GM19324 (cell line): ENCODE data around the gene C1orf141.
"Not testable (repeated sequence)": the region's sequence is repeated elsewhere in the genome, so short reads cannot be mapped to it uniquely, and the experiment has no call there.

ENCODE experiments used
- ATAC-seq: cut with Tn5 transposase; IDR thresholded peaks from one replicate; pipeline ENCODE4 v1.9.1; 2021; ENCODE audit warnings: mild to moderate bottlenecking, moderate library complexity; ENCODE audit not compliant: unreplicated experiment, low FRiP score

C1orf141 gene

DNA sequence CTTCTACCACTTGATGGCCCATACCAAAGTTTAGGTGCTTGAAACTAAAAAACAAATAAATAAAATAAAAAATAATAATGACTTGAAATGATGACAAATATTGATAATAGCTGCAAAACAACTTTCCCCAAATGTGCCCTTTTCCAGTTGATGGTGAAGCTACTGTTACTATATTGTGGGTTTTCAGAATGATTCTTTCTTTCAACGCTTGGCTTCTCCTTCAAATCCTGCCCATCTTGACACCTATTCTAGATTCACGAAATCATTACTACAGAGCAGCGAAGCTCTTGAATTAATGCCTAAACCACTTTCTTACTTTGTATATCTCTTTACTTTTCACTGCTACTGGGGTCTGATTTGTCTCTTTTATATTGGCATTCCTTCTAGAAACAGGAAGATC, 9.2 kb upstream of the C1orf141 start:
- ATAC-seq: no peak

DNA sequence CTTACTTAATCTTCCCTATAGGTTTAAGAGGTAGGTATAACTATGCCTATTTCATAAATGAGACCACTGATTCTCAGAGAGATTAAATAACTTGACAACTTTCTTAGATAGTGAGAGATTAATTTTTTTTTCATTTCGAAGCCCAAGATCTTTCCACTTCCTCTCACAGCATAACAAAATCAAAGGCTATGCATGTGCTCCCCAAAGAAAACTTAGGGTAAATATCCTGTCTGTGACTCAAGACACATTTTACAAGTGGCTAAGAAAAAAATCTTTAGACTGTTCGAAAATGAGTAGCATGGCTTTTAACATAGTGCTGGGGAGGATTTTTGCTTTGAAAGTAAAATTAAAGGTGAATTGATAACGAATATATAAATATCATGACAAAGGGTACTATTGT, 8.2 kb upstream of the C1orf141 start:
- no peak for ATAC-seq

DNA sequence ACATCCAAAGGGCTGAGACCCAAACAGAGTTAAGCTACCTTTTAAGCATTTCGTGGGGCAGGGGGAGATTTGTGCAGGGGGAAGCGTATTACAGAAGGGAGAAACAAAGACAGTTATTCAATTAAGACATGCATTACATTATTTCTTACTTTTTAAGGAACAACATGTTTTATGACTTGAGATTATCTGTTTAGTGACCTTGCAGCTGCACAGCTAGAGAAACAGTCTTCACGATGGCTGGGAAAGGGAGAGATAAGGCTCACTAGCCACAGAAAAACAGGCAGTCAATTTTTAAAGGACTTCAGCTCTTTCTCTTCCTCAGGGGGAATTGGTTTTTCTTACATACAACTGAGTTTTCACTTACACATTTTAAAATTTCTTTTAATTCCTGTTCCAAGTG, 7.1 kb upstream of the C1orf141 start:
- not testable (repeated sequence) for ATAC-seq

DNA sequence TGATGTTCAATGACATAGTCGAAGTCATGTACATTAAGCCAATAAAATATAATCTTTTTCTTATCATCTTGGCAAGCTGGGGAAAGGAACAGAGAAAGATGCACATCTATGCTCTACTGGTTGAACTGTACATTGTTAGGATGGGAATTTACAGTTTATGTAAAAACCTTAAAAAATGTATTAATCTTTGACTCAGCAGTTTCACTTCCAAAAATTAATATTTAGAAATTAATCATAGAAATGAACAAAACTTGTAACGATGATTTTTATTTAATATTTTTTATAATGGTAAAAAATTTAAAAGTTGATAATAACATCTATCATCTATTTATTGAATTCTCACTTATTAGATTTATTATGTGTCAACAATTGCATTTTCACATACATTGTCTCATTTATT, 5.7 kb upstream of the C1orf141 start:
- no peak for ATAC-seq

DNA sequence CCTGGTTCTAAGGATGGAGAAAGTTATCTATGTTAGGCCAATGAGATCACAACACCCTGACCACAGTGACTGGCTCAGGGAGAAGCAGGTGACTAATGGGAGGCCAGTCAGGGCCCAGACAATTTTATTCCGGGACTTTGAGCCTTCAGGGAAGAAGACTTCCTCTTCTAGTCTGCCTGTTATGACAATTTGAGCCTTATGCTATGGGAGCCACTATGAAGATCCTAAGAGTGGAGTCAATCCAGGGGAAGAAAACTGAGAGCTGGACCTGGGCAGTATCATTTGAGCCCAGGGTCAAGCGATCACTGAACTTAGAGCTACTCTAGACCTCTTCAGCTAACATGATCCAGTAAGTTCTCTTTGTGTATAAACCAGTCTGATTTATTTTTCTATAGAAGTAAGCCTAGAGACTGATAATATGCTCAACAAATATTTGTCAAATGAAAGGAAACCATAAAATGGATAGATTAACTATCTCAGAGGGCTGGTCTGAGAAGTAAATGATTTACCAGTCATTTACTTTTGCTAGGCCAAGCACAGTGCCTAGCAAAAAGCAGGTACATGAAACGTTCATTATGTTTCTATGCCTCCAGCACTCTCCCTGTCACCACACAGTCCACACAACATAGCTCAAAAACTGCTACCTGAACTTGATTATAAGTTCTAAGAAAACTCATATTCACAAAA, 4.2 kb upstream of the C1orf141 start:
- no peak for ATAC-seq

DNA sequence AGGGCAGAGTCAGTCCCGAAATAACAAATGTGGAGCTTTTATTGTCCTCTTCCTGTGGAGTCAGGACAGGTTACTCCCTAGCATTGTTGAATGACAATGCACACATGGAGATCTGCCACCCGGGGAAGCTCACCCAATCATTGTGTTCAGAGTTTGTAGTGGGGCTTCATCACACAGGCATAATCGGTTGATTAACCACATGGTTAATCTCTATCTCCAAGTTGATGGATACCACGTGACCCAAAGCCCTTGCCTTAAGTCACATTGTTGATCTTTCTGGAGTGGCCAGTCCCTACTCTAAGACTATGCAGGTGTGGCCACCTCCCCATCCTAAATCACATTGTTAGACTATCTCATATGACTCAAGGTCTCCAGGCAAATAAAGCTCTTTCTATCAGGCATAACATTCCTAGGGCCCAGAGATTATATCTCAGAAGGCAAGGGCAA, 2.6 kb upstream of the C1orf141 start:
- no peak for ATAC-seq

DNA sequence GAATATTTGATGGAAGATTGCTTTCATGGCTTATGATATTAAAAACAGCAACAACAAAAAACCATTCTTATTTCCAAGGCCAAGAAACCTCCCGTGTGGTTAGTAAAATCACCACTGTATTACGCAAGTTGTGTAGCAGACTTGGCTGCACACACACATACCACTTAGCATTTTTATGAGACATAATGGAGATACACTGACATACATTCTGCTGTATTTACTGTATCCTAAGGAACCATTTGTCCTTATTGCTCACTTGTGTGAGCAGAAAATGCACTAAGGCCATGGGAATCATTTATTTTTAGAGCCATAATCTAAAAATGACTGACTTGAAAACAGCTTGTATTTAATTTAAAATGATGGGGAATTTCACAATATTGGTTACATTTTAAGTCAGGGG, 584 bp upstream of the C1orf141 start:
- ATAC-seq: no peak

DNA sequence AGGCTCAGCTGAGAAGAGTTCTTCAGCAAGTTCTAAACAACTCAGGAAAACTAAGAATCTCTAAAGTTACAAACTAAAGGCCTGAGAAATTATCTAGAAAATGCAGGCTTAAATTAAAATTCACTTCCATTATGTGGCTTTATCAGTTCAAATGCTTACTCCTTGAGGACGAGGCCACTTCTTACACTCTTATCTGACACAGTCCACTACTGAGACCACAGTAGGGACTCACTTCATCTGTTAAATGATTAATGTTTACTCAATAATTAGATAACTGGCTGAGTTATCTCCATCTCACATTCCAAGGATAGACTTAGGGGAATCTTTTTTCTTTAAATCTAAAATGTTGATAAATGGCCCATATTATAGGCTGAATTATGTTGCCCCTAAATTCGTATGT, 1.6 kb downstream of the C1orf141 start:
- ATAC-seq: no peak

DNA sequence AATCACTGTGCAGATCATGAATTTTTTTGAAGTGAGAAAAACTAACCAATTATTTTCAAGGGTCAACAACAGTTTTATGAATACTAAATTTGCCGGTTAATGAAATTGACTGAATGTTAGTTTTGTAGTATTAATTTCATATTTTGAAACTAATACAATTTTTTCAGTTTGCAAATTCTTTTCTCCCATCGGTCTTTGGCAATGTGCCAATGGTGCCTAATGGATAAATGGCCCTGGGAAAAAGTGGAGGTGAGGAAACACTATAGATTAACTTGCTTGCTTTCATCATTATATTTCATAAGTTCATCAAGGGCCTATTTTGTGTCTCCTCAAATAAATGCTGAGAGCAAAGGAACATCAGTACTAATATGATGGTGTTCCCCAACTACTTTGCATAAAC, 4.1 kb downstream of the C1orf141 start:
- ATAC-seq: no peak

DNA sequence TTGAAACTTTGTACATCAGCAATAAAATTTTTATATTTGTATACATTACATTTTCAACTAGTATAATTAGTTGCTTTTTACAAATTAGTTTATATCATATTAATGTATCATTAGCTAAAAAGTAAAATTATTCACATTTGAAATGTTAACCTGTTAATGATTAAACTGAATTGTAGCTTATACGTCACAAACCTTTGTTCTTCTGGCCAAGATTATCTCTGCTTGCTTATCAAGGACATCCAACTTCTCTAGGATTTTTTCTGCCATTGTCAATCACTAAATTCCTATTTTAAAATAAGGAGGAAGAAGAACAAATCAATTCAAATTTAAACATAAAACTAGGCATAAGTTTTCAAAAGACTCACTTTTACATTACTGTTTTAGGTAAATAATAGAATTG, 7.8 kb downstream of the C1orf141 start:
- no peak for ATAC-seq

DNA sequence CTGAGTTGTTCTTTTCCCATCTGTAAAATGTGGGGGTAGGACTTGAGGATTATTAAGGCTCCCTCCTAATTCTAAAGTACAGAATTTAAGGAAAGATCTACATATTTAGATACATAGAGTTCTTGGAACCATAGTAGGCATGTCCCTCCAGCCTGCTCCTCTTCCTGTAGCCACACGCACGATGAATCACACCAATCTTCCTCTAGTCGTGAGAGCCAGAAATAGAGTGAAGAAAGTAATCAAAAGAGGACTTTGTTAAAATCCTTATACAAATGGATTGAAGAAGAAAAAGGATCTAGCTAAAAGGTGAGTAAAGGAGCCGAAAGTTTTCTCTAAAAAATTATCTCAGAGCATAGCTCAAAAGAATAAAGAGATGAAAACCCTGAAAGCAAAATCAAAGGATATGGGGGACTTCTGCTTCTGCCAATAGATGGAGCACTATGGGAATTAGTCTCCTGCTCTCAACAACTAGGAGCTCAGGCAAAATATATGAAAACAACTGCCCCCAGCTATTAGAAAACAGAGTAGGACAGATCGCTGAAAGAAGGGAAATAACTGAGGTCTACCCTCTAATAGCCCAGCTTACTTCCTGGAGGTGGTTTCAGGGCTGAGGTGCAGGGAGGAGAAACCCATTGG, 8.5 kb downstream of the C1orf141 start:
- no peak for ATAC-seq

DNA sequence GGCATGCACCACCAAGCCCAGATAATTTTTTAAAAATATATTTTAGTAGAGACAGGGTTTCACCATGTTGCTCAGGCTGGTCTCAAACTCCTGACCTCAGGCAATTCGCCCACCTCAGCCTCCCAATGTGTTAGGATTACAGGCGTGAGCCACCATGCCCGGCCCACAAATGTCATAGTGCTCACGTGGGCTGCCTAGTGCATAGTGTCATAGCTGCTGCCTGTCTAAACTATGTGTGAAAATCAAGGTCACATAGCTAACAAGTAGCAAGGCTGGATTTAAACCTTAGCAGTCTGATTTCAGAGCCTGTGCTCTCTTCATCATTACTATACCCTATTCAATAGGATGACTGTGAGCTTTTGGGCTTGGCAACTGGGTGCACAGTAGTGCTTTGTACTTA, 10.3 kb downstream of the C1orf141 start:
- ATAC-seq: no peak

DNA sequence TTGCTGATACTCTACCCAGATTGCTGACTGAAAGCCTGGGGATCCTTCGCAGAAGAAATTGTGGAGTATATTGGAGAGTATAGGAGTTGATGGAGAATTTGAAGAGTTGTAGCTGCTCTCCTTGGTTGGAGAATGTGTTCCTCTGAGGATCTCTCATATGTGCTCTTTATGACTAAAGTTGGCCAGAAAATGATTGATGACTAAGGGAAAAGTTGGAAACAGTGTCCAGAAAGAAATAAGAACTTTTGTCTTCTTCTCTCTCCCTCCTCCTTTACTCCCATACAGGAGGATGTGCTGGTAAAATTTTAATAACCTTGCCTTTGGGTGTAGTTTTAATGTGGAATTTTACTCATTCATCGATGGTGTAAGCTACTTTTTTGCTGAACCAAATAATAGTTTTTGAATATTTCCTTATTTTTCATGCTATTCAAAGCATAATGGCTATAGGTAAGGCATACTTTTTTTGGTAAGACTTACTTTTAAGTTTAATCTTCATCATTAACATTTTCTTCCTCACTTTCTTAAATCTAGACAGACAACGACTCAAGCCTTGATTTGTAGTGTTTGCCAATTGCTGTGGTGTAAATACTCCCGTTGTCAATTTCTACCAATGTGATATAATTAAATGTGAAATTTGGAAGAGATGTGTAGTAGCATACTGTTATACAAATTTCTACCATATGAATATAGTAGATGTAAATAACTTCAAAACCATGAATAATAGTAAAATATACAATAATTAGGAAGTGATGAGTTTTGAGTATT, 13.7 kb downstream of the C1orf141 start:
- no peak for ATAC-seq

DNA sequence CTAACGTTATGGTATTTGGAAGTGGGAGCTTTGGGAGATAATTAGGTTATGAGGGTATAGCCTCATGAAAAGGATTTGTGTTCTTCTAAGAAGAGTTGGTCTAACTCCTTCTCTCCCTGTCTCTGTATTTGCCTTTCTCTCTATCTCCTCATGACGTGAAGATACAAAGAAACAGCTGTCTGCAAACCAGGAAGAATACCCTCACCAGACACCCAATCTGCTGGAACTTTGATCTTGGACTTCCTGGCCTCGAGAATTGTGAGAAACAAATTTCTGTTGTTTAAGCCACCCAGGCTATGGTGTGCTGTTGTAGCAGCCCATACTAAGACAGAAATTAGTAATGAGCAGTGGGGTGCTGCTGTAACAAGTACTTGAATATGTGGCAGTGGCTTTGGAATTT, 16.1 kb downstream of the C1orf141 start:
- ATAC-seq: no peak

DNA sequence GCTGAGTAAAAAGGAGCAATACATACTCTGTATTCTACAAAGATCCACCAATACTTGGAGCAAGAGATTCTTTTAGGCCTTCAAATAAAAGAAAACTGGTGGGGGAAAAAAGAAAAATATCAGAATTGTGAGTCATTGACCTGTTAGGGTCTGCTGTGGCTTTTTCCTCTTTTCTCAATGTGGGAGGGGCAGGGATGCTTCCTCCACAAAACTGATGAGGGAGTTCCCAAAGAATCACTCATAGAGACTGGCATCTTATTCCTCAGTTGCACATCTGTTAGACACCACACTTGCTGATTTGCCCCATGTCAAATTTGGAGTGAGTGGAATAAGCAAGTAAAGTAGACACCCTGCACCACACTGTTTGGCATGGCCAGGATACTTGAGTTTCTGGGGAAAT, 16.6 kb downstream of the C1orf141 start:
- no peak for ATAC-seq

DNA sequence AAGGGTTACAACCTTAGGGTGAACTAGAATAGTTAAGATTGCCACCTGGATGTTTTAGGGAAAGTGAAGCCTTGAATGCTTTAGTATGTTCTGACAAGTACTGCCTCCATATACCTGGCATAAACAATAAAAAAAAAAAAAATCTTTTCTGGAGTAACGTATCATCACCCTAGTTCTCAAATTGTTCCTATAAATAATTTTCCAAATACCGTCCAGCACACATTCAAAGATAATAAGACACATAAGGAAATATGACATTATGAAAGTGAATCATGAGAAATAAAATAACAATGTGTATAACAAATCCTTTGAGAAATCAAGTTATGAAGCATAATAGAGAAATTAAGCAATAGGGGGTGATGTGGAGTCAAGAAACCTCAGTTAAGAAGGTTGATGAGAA, 20.6 kb downstream of the C1orf141 start:
- no peak for ATAC-seq

DNA sequence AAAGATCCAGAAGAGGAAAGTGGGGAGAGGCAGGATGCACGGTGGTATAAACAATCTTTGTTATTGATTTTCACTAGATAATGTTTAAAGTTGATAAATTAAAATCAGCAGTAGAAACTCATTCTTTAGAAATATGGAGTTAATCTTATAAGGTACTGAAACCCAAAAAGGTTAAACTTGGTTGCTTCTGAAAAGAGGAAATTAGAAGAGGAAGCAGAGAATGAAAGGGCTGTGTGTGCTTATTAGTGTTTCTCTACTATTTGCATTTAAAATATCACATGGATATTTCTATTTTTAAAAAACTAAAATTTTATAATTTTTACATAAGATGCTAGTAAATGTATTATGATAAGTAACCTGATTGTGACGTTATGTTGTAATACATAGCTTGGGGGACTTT, 24.4 kb downstream of the C1orf141 start:
- no peak for ATAC-seq

DNA sequence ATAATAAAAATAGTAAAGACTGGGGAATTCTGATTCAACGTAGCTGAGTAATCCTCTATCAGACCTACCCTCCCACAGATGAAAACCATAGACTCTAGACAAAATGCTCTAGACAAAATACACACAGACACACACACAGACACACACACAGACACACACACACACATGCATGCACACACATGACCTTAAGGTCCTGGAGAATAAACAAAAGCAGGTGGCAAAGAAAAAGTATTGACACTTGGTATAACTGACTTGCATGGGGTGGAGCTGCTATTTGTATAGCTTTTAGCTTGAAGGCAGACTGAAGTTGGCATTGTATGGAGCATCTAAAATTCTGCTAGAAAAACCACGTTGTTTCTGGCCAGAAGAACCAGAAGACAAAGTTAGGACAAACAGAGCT, 29.3 kb downstream of the C1orf141 start:
- ATAC-seq: no peak

DNA sequence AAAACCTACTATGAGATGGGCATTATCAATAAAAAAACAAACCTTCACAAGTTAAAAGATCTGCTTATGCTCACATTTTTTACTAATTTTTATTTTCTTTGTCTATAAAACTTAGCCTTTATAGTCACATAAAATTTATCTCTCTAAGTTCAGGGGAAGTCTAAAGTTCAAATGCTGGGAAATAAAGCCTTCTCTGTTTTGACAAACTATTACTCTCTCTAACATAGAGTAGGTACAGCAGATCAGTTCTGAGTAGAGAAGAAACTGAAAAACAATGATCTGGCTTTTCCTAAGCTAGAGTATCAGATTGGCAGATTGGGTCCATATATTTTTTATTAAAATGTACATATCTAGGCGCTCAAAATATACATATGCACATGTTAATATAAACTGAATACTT, 31.2 kb downstream of the C1orf141 start:
- ATAC-seq: no peak

DNA sequence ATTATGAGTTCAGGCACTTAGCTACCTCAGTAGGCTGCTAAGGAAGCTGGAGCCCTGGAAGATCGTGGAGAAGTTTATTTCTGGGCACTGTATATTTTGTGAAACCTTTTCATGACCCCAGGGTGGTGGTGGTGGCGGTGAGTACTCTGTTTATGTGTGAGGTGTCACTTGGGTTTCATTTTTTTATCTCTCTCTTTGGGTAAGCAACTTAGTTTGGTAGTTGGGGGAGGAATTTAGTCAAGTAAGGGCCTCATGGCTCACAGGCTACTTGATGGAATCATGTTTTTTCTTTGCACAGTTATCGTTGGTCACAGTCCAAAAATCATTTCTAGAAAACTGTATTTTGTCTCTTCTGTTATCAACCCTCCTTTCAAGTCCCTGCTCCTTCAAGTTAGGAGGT, 33.9 kb downstream of the C1orf141 start:
- no peak for ATAC-seq

DNA sequence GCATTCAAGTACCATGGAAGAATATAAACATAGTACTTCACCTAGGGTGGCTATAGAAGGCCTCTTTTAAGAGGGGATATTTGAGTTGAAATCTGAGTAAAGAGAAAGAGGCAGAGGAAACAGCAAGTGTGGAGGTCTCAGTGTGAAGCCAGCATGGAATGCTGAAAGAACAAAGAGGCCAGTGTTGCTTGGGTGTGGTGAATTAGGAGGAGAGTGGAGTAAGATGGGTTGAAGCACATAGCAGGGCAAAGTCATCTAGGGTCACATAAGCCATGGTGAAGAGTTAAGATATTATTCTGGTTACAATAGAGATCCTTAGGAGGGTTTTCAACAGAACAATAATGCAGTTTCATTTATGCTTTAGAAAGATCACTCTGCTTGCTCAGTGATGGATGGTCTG, 37.5 kb downstream of the C1orf141 start:
- ATAC-seq: no peak

DNA sequence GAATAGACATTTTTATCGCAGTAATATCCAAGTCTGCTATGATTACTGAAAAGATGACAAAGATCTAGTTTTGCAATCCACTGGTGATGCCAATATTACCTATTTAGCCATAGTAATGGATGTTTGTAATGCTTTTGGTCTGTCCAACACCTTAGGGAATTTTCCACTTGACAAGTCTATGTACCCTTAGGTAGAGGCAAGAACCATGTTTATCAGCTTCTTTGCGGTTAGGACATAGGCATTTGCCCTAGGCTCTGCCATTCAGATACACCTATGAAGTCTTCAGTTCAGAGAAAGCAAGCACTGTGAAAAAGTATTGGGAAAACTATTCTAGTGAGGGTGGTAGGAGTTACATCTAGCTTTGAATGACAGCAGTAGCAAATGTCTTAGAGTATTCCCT, 40.6 kb downstream of the C1orf141 start:
- no peak for ATAC-seq
